GM18507 (cell line): ENCODE measurements around the gene GH1.
"Not testable (repeated sequence)": the region's sequence is repeated elsewhere in the genome, so short reads cannot be mapped to it uniquely, and the experiment has no call there.

Experiments used
- DNase-seq: peaks from one replicate; pipeline ENCODE4 v3.0.0; 2011; ENCODE audit warnings: low read depth; ENCODE audit not compliant: insufficient read length; ENCODE audit errors: extremely low spot score
- FAIRE-seq: peaks from 2 replicates; lab custom pipeline; 2011; peaks lifted over from hg19 to GRCh38; lab: Jason Lieb, UNC

Gene GH1

DNA sequence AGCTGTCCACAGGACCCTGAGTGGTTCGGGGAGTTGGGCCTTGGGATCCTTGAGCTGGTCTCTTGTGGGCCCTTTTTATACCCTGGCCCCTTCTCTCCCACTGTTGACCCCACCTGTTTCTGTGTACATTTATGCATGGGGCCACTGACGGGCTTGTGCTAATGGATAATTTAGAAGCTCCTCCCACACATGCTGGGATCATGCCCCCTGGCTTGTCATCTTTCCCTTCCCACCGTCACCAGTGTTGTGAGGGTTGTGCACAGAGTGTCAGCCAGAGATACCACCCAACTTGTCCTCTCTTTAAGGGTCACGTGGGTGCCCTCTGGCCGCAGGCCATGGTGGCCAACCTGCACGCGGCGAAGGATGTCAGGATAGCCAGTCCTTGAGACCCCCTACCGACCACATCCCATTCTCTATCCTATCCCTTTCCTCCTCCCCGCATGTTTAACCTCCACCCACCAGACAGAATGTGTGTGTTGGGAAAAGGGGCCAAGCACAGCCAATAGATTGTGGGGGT, at the start of gene GH1:
Gene GH1 (minus strand): TSS at position 51 of the 517 bp plus-strand sequence. CDS start 63 bp downstream, outside the sequence.
- not testable (repeated sequence) for FAIRE-seq, DNase-seq

- FAIRE-seq (no peak), DNase-seq (no peak)
Observed at GRCh38 chr17:63967953-63968352, 49.3 kb upstream of the GH1 start.

GRCh38 chr17:63966646-63967264, 48.1 kb upstream of the GH1 start:
- FAIRE-seq: peak; percentile 79
- DNase-seq: no peak

DNA sequence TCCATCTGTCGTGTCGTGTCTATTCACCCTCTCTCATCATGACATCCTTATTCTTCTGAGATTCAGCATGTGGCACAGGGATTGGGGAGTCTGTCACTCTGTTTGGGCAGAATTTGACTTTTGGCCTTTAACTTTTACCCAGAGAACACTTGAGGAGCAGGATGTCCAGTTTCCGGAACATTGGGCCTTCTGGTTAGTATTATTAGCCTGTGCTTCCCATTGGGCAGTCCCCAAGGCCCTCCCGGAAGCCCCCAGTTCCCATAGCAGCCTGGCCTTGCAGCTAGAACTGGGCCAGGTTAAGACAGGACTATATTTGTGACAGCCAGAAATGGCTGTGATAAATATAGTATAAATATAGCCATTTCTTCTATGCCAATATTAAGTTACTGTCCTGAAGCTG, 44.5 kb upstream of the GH1 start:
- DNase-seq (no peak), FAIRE-seq (no peak)

- DNase-seq: no peak
- FAIRE-seq: no peak
Observed at GRCh38 chr17:63962298-63962744, 43.7 kb upstream of the GH1 start.

DNA sequence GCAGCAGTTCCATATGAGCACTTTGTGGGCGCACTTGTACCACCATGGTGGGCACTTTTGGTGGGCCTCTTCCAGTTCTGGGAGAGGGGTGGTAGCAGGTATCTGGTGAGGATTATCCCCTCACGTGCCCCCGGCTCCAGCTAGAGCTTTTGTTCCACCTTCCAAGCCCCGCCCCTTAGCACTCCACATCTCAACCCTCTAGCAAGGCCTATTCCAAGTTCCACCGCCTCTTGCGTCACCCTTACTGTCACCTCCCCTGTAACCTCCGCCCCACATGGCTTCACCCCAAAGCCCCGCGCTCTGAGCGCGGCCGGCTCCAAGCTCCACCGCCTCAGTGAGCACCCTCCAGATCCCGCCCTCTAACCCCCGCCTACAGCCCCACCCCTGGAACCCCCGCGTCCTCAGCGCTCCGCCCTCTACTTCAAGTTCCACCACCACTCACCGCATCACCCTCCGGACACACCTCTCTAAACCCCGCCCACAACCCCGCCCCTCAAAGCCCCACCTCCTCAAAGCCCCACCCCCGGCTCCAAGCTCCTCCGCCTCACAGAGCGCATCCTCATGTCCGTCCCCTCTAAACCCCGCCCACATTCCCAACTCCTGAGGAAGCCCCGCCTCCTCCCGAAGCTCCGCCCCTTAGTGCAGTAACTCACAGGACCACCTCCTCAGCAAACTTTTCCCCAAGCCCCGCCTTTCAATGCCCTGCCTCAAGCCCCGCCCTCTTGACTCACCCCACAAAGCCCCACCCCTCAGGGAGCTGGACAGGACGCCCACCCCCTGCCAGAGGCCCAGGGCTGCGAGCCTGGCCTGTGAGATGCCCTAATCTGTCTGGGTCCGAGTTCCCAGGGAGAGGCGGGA, 42.9 kb upstream of the GH1 start:
- no peak for DNase-seq
- FAIRE-seq: no peak

GRCh38 chr17:63960430-63960829, 41.8 kb upstream of the GH1 start:
- no peak for FAIRE-seq
- no peak for DNase-seq

DNA sequence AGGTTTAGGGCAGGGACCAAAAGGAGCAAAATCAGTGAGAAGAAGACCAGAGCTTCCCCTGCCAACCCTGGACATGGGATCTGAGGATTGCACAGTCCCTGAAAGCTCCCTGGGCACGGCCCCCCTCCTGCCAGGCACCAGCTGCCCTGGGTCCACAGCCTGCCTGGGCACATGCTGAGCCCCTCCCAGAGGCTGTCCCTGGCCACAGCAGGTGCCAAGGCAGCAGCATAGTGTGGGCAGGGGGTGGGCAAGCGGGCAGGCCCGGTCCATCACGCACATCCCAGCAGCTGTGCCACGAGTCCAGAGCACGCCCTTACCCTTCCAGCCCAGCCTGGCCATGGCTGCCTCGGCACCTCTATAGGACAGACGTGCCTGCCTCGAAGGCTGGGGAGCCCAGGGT, 41.4 kb upstream of the GH1 start:
- DNase-seq (no peak), FAIRE-seq (no peak)

DNA sequence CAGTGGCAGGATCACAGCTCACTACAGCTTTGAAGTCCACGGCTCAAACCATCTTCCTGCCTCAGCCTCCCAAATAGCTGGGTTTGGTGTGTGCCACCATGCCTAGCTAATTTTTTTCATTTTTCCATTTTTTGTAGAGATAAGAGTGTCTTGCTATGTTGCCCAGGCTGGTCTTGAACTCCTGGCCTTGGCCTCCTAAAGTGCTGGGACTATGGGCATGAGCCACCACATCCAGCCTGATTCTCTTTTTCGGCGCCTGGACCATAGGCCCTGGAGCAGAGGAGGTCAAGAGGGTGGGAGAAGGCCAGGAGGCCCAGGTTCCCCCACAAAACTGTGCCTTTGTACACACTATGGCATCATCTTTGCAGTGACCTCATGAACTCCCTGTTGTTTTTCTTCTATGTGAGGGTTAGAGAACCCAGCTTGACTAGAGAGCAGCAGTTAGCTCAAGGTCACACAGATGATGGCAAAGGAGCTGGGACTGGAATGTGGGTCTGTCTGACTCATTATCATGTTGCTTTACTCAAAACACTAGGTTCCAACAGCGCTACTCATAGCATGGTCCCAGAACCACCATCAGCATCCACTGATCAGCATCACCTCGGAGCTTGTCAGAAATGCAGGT, 37.8 kb upstream of the GH1 start:
- DNase-seq: no peak
- no peak for FAIRE-seq

GRCh38 chr17:63955791-63956190, 37.2 kb upstream of the GH1 start:
- FAIRE-seq (no peak), DNase-seq (no peak)

- FAIRE-seq (no peak), DNase-seq (no peak)
Observed at GRCh38 chr17:63955232-63955631, 36.6 kb upstream of the GH1 start.

DNA sequence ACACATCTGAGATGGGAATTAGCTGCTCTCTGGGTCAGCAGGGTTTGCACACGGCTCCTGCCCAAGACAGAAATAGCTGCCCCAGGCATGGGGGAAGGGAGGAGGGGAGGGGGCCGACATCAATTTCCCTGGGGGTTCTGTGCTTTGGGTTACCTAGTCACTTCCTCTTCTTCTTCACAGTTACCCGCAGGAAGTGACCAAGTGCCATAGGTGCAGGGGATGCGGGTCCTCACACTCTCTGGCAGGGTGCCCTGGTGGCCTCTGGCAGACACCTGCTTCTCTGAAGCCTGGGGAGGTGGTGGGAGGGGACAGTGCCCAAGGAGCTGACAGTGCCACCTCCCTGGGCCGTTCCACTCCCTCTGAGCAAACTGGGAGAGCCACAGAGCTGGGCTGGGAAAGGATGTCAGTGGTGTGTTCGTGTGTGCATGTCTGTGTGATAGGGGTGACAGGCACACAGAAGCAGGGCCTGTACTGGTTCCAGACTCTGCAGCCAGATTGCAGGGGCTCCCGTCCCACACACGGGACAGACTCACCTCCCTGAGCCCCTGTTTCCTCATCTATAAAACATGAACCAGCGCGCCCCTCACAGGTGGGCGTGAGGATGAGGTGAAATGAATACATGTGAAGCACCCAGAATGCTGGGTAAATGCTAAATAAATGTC, 35.9 kb upstream of the GH1 start:
- DNase-seq: no peak
- FAIRE-seq: peak; percentile 67

- peak; percentile 69 for FAIRE-seq
- DNase-seq: no peak
Observed at GRCh38 chr17:63950940-63951907, 32.6 kb upstream of the GH1 start.

DNA sequence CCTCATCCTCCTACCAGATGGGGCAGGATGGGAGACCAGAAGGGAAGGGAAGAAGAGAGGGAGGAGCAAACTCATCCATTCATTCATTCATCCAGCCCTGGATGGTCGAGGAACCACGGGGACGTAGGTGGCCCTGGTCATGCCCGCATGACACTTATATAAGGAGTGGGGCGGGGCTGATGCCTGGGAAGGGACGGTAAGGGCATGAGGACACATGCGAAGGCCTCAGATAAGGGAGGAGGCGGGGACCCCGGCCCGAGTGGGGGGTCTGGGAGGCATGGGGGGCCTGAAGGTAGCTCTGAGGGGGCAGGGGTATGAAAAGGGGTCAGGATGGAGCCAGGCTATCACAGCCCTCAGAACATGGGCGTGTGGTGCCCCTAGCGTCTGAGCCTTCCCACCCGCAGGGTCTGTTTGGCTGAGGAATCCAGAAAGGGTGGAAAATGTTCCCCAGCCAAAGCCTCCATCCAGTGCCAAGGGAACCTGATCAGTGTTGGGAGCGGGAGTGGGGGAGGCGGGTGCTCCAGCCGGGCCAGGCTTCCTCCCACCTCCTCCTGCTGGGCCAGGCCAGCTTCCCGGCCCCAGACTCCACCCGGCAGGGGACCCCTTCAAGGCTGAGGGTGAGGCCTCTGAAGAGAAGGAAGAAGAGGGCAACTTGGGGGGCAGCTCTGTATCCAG, 31.1 kb upstream of the GH1 start:
- DNase-seq (no peak), FAIRE-seq (no peak)

GRCh38 chr17:63948521-63948920, 29.9 kb upstream of the GH1 start:
- no peak for DNase-seq
- no peak for FAIRE-seq

- DNase-seq (no peak), FAIRE-seq (no peak)
Observed at GRCh38 chr17:63947711-63948330, 29.2 kb upstream of the GH1 start.

DNA sequence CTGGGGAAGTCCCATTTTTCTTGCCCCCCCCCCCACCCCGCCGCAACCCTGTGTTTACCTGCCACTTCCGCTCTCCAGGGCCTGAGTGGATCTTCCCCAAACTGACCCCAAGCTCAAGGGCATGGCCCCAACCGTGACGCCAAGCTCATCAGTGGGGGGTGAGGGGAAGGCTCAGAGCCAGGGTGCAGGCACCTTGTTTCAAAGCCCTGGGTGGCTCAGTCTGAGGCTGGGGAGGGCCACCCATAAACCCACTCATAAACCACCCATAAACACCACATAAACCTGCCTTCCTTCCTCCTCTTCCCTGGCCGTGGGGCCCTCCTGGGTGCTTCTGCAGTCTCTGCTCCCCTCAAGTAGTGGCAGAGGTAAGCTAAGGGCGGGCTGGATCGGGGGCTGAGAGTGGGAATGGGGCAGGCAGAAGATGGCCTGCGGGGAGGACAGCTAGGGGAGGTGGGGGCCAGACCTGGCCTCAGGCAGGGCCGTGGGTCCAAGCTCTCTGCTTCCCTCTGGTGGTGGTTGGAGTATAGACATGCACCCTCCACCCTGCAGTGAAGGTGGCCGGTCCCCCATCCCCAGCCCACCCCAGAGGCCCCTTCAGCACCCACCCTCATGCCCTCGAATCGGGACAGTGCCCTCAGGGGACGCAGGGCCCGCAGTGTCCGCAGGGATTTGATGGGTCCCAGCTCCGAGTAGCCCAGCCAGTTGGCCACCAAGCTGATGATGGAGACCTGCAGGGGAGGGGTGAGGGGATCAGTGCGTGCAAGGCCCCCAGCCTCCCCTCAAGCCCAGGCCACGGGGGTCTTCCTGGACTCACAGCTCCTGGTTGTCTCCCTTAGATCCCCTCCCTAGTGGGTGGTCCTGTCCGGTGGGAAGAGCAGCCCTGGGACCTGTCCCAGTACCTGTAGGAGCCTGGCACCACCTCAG, 28.1 kb upstream of the GH1 start:
- peak; percentile 84 for DNase-seq

More for the DNA sequence above, 28.1 kb upstream of the GH1 start:
- peak; percentile 83 for FAIRE-seq
